Lower lobe of right lung (tissue), 2 donors: ENCODE data around the gene PLSCR3. TPM values are rescaled to one million over a fixed set of nuclear protein-coding genes. Genes with fewer than 3 reads are reported as not detected.

ENCODE experiments used
- ATAC-seq, 2 donors: fragments of 200-7000 bp; cut with Tn5 transposase; one replicate each; pipeline ENCODE4 v1.9.1; 2020 to 2022; ENCODE audit warnings: mild to moderate bottlenecking in 2 of 2, moderate library complexity in 2 of 2
- DNase-seq: peaks from one replicate; pipeline ENCODE4 v3.0.0-alpha.2; 2020
- H3K27ac ChIP-seq: fragments of 200-600 bp; one replicate; pipeline ENCODE4 v1.8.0; 2022
- H3K27me3 ChIP-seq: fragments of 200-600 bp; one replicate; pipeline ENCODE4 v1.8.0; 2022; ENCODE audit warnings: low read depth
- H3K36me3 ChIP-seq: fragments of 200-600 bp; one replicate; pipeline ENCODE4 v1.8.0; 2022; ENCODE audit warnings: mild to moderate bottlenecking
- H3K4me1 ChIP-seq: fragments of 200-600 bp; one replicate; pipeline ENCODE4 v1.8.0; 2022
- H3K4me3 ChIP-seq: fragments of 200-600 bp; one replicate; pipeline ENCODE4 v1.8.0; 2022; ENCODE audit warnings: mild to moderate bottlenecking
- H3K9me3 ChIP-seq: fragments of 200-600 bp; one replicate; pipeline ENCODE4 v1.8.0; 2022
- intact Hi-C: fragments of 100-400 bp; cut with DNase I; formaldehyde crosslinking; loops from one replicate; pipeline ENCODE4 v1.11.0; 2022
- total RNA-seq: library from RNA; stranded (reverse); fragmentation: NEBNext Ultra II Directional; extraction: Animal tissue kit (Norgen Biotek cat#: 25700); gene quantifications from one replicate; pipeline ENCODE4 v1.2.1, GENCODE V29; 2021
- TF ChIP-seq, protein P1 (sequence below): fragments of 200-600 bp; IDR thresholded peaks from one replicate; pipeline ENCODE4 v1.8.0; 2022; ENCODE audit warnings: antibody characterized with exemption, mild to moderate bottlenecking
- donor health status: DM: no; HTN: yes; CAD: no; lungs with severe emphysema.

PLSCR3 gene
- total RNA-seq, 1 donor from 2014 or later = 27.1 TPM

DNA sequence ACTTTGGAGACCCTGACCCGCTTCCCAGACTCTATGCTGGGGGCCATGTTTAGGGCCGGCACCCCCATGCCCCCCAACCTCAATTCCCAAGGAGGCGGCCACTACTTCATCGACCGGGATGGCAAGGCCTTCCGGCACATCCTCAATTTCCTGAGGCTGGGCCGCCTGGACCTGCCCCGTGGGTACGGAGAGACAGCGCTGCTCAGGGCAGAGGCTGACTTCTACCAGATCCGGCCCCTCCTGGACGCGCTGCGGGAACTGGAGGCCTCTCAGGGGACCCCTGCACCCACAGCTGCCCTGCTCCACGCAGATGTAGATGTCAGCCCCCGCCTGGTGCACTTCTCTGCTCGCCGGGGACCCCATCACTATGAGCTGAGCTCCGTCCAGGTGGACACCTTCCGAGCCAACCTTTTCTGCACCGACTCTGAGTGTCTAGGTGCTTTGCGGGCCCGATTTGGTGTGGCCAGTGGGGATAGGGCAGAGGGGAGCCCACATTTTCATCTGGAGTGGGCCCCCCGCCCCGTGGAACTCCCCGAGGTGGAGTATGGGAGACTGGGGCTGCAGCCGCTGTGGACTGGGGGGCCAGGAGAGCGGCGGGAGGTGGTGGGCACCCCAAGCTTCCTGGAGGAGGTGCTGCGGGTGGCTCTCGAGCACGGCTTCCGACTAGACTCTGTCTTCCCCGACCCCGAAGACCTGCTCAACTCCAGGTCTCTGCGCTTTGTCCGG, 41.3 kb downstream of the PLSCR3 start:
- intact Hi-C loops = no loop called here
- no peak for ATAC-seq
- Histone ChIP-seq H3K27me3 (no peaks in the 10 kb centered on the region), H3K36me3 (no peaks in the 10 kb centered on the region), H3K4me3 (peak overlapping the region; percentile 87), H3K27ac (peak overlapping the region; percentile 96), H3K4me1 (peaks cover 57% of the 10 kb centered on the region), H3K9me3 (no peaks in the 10 kb centered on the region)
- TF ChIP-seq, protein P1, sequence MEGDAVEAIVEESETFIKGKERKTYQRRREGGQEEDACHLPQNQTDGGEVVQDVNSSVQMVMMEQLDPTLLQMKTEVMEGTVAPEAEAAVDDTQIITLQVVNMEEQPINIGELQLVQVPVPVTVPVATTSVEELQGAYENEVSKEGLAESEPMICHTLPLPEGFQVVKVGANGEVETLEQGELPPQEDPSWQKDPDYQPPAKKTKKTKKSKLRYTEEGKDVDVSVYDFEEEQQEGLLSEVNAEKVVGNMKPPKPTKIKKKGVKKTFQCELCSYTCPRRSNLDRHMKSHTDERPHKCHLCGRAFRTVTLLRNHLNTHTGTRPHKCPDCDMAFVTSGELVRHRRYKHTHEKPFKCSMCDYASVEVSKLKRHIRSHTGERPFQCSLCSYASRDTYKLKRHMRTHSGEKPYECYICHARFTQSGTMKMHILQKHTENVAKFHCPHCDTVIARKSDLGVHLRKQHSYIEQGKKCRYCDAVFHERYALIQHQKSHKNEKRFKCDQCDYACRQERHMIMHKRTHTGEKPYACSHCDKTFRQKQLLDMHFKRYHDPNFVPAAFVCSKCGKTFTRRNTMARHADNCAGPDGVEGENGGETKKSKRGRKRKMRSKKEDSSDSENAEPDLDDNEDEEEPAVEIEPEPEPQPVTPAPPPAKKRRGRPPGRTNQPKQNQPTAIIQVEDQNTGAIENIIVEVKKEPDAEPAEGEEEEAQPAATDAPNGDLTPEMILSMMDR = no peak
- no peak for DNase-seq

DNA sequence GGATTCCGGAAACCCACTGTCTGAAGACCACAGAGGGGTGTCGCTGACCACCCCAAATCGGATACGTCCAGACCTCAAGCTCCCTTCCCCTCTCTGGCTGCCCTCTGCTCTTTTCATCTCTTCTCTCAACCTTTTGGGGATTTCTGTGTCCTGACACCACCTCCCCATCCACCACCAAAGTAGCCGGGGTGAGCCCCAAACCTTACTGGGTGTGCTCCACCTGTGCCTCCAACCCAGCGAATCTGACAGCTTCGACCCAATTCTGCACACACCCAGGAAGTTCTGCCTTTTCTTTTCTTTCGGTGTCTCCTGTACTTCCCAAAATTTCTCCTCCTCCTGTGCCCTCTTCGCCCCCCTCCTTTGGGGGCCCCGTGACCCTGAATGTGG, 41.8 kb downstream of the PLSCR3 start:
- DNase-seq (no peak), ATAC-seq (no peak)
- H3K9me3 ChIP-seq = no peaks in the 10 kb centered on the region
- intact Hi-C loops = no loop called here
- H3K27me3 ChIP-seq = no peaks in the 10 kb centered on the region
- H3K4me3 ChIP-seq = peak overlapping the region; percentile 87
- TF ChIP-seq, protein P1 = peak; percentile 43
- H3K36me3 ChIP-seq = no peaks in the 10 kb centered on the region
- H3K27ac ChIP-seq = peak overlapping the region; percentile 96
- peaks cover 57% of the 10 kb centered on the region for H3K4me1 ChIP-seq

DNA sequence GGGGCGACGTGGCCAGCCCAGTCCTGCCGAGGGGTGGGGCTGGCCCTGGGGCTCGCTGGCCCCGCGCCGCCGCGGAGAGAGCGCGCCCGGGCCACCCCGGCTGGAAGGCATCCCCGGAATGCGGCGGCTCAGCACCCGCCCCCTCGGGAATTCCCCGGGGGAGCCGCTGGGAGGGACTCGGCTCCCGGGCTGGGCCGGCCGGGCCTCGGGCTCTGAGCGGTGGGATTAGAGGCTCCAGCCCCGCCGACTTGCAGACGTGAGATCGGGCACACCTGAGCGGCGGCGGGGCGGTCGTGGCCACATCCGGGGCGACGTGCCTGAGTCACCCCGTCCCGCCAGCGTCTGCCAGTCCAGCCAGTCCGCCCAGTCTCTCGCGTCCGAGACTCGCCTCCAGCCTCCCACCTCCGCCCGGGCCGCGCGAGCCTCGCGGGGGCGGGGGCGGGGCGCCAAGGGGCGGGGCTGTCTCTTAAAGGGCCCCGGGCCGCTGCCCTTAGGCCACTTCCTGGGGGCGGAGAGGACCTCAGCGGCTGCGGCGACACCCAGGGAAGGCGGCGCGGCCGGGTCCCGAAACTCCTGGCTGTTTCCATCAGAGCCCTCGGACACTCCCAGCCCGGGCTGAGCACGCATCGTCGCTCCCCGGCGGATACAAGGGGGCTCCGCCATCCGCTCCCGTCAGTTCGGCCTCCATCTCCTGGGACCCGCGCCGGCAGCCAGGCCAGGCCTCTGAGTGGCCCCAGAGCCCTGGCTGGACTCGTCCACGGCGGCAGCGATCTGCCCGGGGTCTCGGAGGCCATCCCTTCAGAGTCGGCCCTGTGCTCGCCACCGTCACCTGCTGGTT, 42.4 kb downstream of the PLSCR3 start, which contains the start of gene KCTD11:
KCTD11 (plus strand) TSS at position 498 of the 838 bp plus-strand sequence.
- peaks cover 57% of the 10 kb centered on the region for H3K4me1 ChIP-seq
- intact Hi-C loops = no loop called here
- H3K36me3 ChIP-seq = no peaks in the 10 kb centered on the region
- H3K4me3 ChIP-seq = peak within 1 kb of the TSS; percentile 87
- no peaks in the 10 kb centered on the region for H3K9me3 ChIP-seq
- peak within 1 kb of the TSS; percentile 96 for H3K27ac ChIP-seq
- TF ChIP-seq, protein P1 = no peak
- DNase-seq (peak; percentile 95), ATAC-seq (peak; percentile 88 to 89)
- H3K27me3 ChIP-seq = no peaks in the 10 kb centered on the region

DNA sequence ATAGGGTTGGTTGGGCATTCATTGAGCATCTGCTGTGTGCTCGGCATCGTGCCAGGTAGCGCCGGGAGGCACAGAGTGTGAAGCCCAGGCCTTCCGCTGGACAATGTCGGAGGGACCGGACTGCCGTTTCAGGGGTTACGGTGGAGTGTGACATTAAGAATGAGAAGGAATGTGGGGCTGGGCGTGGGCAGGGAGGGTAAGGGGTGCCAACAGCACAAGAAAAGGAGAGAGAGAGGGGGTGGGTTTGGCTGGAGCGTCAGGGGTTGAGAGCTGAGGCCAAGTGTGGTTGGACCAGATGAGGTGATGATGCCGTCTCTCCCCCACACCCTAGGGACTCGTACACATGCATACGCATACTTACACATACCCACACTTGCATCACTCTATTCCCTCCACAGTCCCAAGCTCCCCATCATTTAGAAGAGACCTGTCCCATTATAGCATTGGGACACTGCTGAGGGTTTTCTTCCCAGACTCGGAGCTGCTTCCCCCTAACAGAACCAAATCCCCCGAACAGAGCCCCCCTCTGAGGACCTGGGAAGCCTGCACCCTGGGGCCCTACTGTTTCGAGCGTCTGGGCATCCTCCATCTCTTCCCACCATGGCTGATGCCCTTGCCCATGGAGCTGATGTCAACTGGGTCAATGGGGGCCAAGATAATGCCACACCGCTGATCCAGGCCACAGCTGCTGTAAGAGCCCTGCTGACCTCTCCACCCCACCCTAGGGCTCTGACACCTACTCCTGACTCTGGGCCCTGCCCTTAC, 45.7 kb downstream of the PLSCR3 start:
- ATAC-seq = no peak
- H3K4me3 ChIP-seq = no peak overlapping the region
- no peaks in the 10 kb centered on the region for H3K27me3 ChIP-seq
- no peak overlapping the region for H3K27ac ChIP-seq
- peaks cover 35% of the 10 kb centered on the region for H3K4me1 ChIP-seq
- DNase-seq = no peak
- TF ChIP-seq, protein P1 = no peak
- no peaks in the 10 kb centered on the region for H3K9me3 ChIP-seq
- intact Hi-C loops = no loop called here
- no peaks in the 10 kb centered on the region for H3K36me3 ChIP-seq
